ENCODE data around the gene CNTNAP2.

Gene CNTNAP2

GRCh38 chr7:147423875-147424274 lies 1307.3 kb downstream of the CNTNAP2 start:
- FAIRE-seq: no peak

DNA sequence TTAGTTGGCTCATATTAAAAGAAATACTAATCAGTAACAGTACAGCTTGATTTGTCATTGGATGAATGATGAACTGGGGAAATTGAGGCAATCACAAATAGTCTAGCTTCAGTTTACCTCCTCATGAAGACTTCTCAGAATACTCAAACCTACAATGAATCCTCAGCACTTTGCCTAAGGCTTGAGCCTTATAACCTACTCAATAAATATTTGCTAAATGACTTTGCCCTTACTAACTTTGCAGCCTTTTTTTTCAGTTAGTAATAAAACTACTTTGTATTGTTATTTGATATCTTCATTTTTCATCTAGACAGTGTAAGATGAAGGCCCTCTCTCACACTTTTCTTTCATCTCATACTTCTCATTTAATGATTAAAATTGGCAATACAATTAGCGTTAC lies 1311.5 kb downstream of the CNTNAP2 start:
- no peak for FAIRE-seq

- no peak for FAIRE-seq
These were observed 1313.4 kb downstream of the CNTNAP2 start for GRCh38 chr7:147429961-147430360.

- no peak for FAIRE-seq
These were observed 1315.5 kb downstream of the CNTNAP2 start for GRCh38 chr7:147432079-147432478.

DNA sequence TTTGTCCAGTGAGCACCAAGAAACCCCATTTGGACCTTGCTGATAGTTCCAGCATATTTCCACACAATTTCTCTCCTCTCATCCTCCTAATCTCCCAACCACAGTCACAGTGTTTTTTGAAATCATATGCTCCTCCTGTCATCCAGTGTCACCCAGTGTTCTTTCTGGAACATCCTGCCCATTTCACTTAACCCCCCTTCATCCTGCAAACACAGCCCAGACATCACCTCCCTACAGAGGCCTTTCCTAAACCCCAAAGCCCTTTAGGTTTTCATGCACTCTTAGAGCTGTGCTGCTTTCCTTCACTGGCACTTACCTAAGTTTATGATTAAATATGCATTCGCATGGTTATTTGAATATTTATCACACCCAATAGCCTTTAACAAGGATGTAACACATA lies 1316.0 kb downstream of the CNTNAP2 start:
- no peak for FAIRE-seq

GRCh38 chr7:147436718-147437117 lies 1320.1 kb downstream of the CNTNAP2 start:
- FAIRE-seq: no peak

DNA sequence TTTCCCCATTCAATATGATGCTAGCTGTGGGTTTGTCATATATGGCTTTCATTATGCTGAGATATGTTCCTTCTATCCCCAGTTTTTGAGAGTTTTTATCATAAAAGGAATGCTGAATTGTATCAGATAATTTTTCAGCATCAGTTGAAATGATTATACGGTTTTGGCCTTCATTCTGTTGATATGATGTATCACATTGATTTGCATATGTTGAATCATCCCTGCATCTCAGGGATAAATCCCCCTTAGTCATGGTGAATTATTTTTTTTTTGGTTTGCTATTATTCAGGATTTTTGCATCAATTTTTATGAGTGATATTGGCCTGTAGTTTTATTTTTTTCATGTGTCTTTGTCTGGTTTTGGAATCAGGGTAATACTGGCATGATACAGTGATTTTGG lies 1321.6 kb downstream of the CNTNAP2 start:
- no peak for FAIRE-seq

- no peak for FAIRE-seq
These were observed 1327.3 kb downstream of the CNTNAP2 start for GRCh38 chr7:147443942-147444341.

GRCh38 chr7:147452816-147453215 lies 1336.2 kb downstream of the CNTNAP2 start:
- FAIRE-seq: no peak

DNA sequence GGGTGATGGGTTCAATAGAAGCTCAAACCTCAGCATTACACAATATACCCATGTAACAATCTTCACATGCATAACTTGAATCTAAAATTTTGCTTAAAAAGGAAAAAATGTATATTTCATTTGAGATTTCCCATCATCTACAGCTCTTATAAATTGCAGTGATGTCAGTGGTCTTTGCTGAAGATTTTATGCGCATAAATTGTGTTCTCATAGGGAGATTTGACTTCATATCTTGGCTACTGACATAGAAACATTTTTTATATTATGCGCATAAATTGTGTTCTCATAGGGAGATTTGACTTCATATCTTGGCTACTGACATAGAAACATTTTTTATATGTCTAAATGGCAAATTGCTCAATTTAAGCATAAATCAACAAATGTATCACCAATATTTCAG lies 1348.6 kb downstream of the CNTNAP2 start:
- no peak for FAIRE-seq

GRCh38 chr7:147472556-147472955 lies 1356.0 kb downstream of the CNTNAP2 start:
- no peak for FAIRE-seq

DNA sequence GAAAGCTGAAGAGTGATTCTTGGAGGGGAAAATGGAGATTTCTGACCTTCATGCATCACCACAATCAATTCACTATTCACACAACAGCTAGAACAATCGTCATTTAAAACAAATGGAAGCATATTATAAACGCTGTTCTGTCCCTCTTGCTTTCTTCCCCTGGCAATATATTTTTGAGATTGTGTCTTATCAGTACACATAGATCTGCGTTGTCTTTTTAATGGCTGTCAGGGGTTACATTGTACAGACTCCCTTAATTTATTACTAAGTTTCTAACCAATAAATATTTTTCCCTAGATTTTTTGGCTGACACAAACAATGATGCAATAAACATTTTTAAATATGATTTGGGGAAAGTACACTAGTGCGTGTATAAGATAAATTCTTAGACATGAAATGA lies 1358.3 kb downstream of the CNTNAP2 start:
- FAIRE-seq: no peak

DNA sequence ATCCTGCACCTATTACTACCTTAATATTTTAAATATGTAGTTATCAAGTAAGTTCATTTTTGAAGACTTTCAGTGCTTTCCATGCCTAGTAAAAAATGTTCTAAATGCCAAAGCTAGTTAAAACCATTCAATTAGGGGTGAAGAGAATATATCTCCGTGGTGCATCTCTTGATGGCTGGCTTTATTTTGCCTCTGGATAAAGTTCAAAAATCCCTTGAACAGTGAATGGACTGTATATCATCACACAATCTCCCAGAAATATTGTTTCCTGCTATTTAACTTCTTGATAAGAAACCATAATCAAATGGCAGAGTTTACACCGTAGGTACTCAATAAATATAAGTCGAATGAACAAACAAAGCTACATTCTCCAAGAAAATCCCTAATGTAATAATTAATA lies 1360.9 kb downstream of the CNTNAP2 start:
- no peak for FAIRE-seq

- no peak for FAIRE-seq
These were observed 1362.2 kb downstream of the CNTNAP2 start for GRCh38 chr7:147478796-147479195.

- FAIRE-seq: no peak
These were observed 1367.2 kb downstream of the CNTNAP2 start for GRCh38 chr7:147483634-147484292.

DNA sequence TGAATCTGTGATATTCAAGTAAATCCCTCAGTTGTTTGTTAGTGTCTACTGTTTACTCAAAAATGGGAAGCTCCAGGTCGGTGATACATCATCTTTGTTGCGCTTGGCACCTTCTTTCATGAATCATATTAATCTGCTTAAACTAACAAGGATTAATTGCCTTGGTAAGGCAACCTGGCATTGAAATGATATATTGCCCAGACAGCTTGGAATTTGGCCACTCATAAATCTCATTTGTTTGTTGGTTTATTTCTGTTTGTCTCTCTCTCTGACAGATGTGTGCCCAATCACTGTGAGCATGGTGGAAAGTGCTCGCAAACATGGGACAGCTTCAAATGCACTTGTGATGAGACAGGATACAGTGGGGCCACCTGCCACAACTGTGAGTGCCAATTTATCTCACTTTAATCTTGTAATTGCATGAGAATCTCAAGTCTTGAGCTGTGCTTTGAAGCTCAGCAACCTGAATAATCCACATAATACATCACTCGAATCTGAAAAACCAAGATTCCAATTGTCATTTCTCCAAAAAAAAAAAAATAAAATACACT lies 1369.1 kb downstream of the CNTNAP2 start:
- no peak for FAIRE-seq

GRCh38 chr7:147492606-147493005 lies 1376.0 kb downstream of the CNTNAP2 start:
- FAIRE-seq: no peak

GRCh38 chr7:147496209-147496608 lies 1379.6 kb downstream of the CNTNAP2 start:
- no peak for FAIRE-seq

GRCh38 chr7:147497246-147497645 lies 1380.6 kb downstream of the CNTNAP2 start:
- no peak for FAIRE-seq

DNA sequence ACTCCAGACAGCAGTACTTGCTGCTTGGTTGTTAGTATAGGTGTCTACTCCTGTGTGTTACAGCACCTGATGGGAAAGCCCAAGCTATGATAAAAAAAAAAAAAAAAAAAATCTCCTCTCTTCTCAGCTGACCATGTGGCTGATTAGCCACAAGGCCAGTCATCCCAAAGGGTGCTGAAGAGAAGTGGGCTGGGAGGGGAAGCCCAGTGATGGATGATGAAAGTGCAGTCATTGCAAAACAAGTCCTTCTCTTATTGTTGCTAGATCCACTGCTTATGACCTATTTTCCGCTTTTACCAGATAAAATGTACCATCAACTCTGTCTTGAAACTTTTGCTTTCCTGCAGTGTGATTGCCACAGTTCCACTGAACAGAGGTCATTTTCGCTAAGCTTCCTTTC lies 1381.5 kb downstream of the CNTNAP2 start:
- FAIRE-seq: no peak

DNA sequence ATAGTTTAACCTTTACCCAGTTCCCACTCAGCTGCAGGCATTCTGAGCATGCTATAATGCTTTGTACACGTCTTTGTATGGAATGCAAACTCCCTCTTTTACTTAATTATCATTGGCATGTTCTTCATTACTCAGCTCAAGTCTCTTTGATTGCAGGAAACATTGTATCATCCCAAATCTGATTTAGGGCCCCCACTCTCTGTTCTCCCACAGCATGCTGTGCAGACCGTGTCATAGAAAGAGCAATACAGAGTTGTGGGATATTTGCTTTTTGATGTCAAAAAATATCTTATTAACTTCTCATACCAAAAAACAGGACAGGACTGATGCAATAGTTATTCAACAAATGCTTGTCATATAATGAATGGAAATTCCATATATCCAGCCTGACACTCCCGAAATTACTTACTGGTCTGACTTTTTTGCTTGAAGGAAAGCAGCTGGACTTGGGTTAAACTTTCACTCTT lies 1392.5 kb downstream of the CNTNAP2 start:
- no peak for FAIRE-seq

DNA sequence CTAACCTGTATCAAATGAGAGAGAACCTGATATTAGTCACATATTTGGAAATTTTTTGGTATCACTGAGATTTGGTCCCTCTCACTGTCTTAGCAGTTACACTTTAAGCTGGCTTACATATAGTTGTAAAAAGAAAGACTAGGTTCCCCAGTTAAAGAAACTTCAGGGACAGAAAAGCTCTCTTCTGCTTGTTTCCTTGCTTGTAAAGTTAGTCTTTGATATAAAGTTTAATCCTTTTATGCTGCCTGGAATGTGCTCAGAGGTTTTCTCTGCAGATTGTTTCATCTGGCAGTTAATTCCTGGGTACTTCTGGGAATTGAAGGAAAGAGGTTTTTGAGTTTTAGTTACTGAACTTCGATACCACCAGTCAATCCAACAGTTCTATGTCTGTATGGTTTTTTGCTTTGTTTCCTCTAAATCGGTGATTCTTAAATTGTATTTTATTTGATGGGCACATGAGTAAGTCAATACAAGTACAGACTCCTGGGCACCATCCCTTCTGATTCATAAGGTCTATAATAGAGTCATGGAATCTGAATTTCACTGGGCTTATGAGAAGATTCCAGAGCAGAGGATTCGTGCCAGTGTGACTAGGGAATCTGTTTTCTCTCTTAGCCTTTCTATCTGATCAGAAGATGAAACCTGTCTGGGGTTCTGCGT lies 1393.1 kb downstream of the CNTNAP2 start:
- FAIRE-seq: no peak

GRCh38 chr7:147510201-147510542 lies 1393.6 kb downstream of the CNTNAP2 start:
- no peak for FAIRE-seq

- FAIRE-seq: no peak
These were observed 1394.3 kb downstream of the CNTNAP2 start for GRCh38 chr7:147510923-147511322.
